Testis (tissue), 2 donors: ENCODE results near the gene VAPB.
"Not testable (repeated sequence)": the region's sequence is repeated elsewhere in the genome, so short reads cannot be mapped to it uniquely, and the experiment has no call there.

Experiments used
- CTCF ChIP-seq, 3 experiments: fragments of 450-650 bp in 2 of 3; fragments of 200-600 bp in 1 of 3; sonication (generic) in 1 of 3; IDR thresholded peaks; one replicate each; pipeline ENCODE4 v1.5.1; 2016 to 2019; ENCODE audit warnings: antibody characterized with exemption in 3 of 3, mild to moderate bottlenecking in 2 of 3, moderate library complexity in 1 of 3
- POLR2A ChIP-seq: fragments of 450-650 bp; IDR thresholded peaks from one replicate; pipeline ENCODE4 v1.6.1; 2017; ENCODE audit warnings: antibody characterized with exemption, mild to moderate bottlenecking, moderate library complexity

- not testable (repeated sequence) for TF ChIP-seq CTCF (IDR thresholded peaks at IDR 0.05); POLR2A
Measured at GRCh38 chr20:58414786-58415185, 25.8 kb downstream of the VAPB start.
